ENCODE results near the gene TMEM238.
"Not testable (repeated sequence)": the region's sequence is repeated elsewhere in the genome, so short reads cannot be mapped to it uniquely, and the experiment has no call there.

Gene TMEM238

GRCh38 chr19:55402509-55402908, 18.4 kb upstream of the TMEM238 start:
- no peak for DNase-seq

- DNase-seq: not testable (repeated sequence)
These were observed 17.3 kb upstream of the TMEM238 start for GRCh38 chr19:55401390-55401789.

GRCh38 chr19:55400281-55401087, 16.4 kb upstream of the TMEM238 start:
- no peak for DNase-seq

GRCh38 chr19:55398200-55398925, 14.3 kb upstream of the TMEM238 start:
- DNase-seq: no peak

- DNase-seq: peak in 4 of 58 donors; percentile 9 to 13 (median 11)
These were observed 9.0 kb upstream of the TMEM238 start for GRCh38 chr19:55392820-55393761.

GRCh38 chr19:55391702-55392615, 7.9 kb upstream of the TMEM238 start:
- no peak for DNase-seq

GRCh38 chr19:55391191-55391670, 7.1 kb upstream of the TMEM238 start:
- DNase-seq: peak in 2 of 58 donors; percentile 5 to 41

- DNase-seq: no peak
These were observed 6.4 kb upstream of the TMEM238 start for GRCh38 chr19:55390461-55390880.

- DNase-seq: no peak
These were observed 5.6 kb upstream of the TMEM238 start for GRCh38 chr19:55389386-55390317.

- DNase-seq: no peak
These were observed 3.8 kb upstream of the TMEM238 start for GRCh38 chr19:55387736-55388497.

- DNase-seq: peak in 1 of 58 donors; percentile 26
These were observed 2.4 kb upstream of the TMEM238 start for GRCh38 chr19:55386493-55386971.

GRCh38 chr19:55385724-55386492, 1.8 kb upstream of the TMEM238 start, which contains the start of gene RPL28:
Gene RPL28, plus strand, starts transcription at chr19:55385932. Its CDS starts 426 bp downstream, at chr19:55386358.
- peak; percentile 84 to 99 (median 97) for DNase-seq

GRCh38 chr19:55384920-55385723, 1.0 kb upstream of the TMEM238 start:
- DNase-seq: peak; percentile 39 to 98 (median 91)

- DNase-seq: peak in 38 of 58 donors; percentile 6 to 58 (median 34)
These were observed 587 bp downstream of the TMEM238 start for GRCh38 chr19:55383279-55384130.

GRCh38 chr19:55382522-55383054, 1.5 kb downstream of the TMEM238 start:
- no peak for DNase-seq
